ENCODE measurements around the gene SLC45A3. TPM values are rescaled to one million over a fixed set of nuclear protein-coding genes. Genes with fewer than 3 reads are reported as not detected.
"Not testable (repeated sequence)": the region's sequence is repeated elsewhere in the genome, so short reads cannot be mapped to it uniquely, and the experiment has no call there.

The SLC45A3 gene, protein sequence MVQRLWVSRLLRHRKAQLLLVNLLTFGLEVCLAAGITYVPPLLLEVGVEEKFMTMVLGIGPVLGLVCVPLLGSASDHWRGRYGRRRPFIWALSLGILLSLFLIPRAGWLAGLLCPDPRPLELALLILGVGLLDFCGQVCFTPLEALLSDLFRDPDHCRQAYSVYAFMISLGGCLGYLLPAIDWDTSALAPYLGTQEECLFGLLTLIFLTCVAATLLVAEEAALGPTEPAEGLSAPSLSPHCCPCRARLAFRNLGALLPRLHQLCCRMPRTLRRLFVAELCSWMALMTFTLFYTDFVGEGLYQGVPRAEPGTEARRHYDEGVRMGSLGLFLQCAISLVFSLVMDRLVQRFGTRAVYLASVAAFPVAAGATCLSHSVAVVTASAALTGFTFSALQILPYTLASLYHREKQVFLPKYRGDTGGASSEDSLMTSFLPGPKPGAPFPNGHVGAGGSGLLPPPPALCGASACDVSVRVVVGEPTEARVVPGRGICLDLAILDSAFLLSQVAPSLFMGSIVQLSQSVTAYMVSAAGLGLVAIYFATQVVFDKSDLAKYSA
- 1 to 10 TPM; 1.4 to 6.7 (median 2.6) TPM for total RNA-seq

- intact Hi-C loops (cut with DNase I): no loop called here
- H3K4me3 ChIP-seq (replicated peaks in 1 of 3): peak within 1 kb of the TSS in 2 of 3 donors; percentile 23 to 60
- H3K36me3 ChIP-seq: no peaks in the 10 kb centered on the region
- H3K9me3 ChIP-seq: no peaks in the 10 kb centered on the region
- H3K27me3 ChIP-seq: no peaks in the 10 kb centered on the region
- DNase-seq: peak; percentile 44 to 50
- peak in 1 of 2 donors; percentile 10 for TF ChIP-seq POLR2A (IDR thresholded peaks at IDR 0.05)
- TF ChIP-seq, protein P1, sequence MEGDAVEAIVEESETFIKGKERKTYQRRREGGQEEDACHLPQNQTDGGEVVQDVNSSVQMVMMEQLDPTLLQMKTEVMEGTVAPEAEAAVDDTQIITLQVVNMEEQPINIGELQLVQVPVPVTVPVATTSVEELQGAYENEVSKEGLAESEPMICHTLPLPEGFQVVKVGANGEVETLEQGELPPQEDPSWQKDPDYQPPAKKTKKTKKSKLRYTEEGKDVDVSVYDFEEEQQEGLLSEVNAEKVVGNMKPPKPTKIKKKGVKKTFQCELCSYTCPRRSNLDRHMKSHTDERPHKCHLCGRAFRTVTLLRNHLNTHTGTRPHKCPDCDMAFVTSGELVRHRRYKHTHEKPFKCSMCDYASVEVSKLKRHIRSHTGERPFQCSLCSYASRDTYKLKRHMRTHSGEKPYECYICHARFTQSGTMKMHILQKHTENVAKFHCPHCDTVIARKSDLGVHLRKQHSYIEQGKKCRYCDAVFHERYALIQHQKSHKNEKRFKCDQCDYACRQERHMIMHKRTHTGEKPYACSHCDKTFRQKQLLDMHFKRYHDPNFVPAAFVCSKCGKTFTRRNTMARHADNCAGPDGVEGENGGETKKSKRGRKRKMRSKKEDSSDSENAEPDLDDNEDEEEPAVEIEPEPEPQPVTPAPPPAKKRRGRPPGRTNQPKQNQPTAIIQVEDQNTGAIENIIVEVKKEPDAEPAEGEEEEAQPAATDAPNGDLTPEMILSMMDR (IDR thresholded peaks at IDR 0.05): no peak
- WGBS, 2 donors: 1 to 2% methylated on average over 19 to 36 of the region's 86 CpGs
- peak within 1 kb of the TSS in 2 of 3 donors; percentile 41 to 44 for H3K27ac ChIP-seq
- peaks cover 0 to 13% of the 10 kb centered on the region in 2 donors for H3K4me1 ChIP-seq
Observed at GRCh38 chr1:205680073-205680851, at the start of gene SLC45A3. SLC45A3 (minus strand) TSS chr1:205680509; CDS start chr1:205664656, 15,853 bp downstream.

DNA sequence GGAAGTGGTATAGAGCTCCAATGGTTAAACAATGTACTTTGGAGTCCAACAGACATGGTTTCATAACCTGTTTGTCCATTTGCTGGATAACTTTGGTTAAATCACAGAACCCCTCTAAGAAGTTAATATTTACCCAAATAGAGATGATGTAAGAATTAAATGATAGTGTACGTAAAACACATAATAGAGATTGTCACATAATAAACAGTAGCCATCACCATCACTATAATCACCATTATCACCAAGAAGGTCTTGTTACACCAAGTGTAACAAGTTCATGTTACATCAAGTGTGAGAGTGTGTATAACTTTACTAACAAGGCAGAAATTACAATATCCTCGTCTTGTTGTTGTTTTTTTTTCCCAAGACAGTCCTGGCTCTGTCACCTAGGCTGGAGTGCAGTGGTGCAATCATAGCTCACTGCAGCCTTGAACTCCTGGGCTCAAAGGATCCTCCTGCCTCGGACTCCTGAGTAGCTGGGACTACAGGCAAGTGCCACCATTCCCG, 46.4 kb upstream of the SLC45A3 start:
- DNase-seq: no peak
- intact Hi-C loops (cut with DNase I): no loop called here
- WGBS, 2 donors: 84 to 87% methylated on average over 4 of the region's 4 CpGs
- H3K4me1 ChIP-seq: no peaks in the 10 kb centered on the region
- H3K4me3 ChIP-seq (replicated peaks in 1 of 3): no peak overlapping the region
- H3K36me3 ChIP-seq: peaks cover 17 to 20% of the 10 kb centered on the region in 2 donors
- H3K9me3 ChIP-seq: no peaks in the 10 kb centered on the region
- no peak overlapping the region for H3K27ac ChIP-seq
- TF ChIP-seq, protein P1 (IDR thresholded peaks at IDR 0.05): no peak
- TF ChIP-seq POLR2A (IDR thresholded peaks at IDR 0.05): no peak
- H3K27me3 ChIP-seq: no peaks in the 10 kb centered on the region

- DNase-seq: no peak
- Histone ChIP-seq H3K4me1 (no peaks in the 10 kb centered on the region), H3K4me3 (replicated peaks in 1 of 3) (no peak overlapping the region), H3K27ac (no peak overlapping the region), H3K9me3 (no peaks in the 10 kb centered on the region), H3K27me3 (no peaks in the 10 kb centered on the region), H3K36me3 (peaks cover 27 to 29% of the 10 kb centered on the region in 2 donors)
- WGBS, 2 donors: 41 to 71% methylated on average over 1 of the region's 1 CpG
- TF ChIP-seq POLR2A (IDR thresholded peaks at IDR 0.05): no peak
- TF ChIP-seq, protein P1 (IDR thresholded peaks at IDR 0.05): no peak
- intact Hi-C loops (cut with DNase I): no loop called here
Observed at GRCh38 chr1:205725514-205725913, 45.2 kb upstream of the SLC45A3 start.

- 95 to 100% methylated on average over 2 of the region's 2 CpGs for WGBS, 2 donors
- H3K27me3 ChIP-seq; H3K4me1 ChIP-seq; H3K27ac ChIP-seq; H3K9me3 ChIP-seq; DNase-seq; H3K4me3 ChIP-seq (replicated peaks in 1 of 3); intact Hi-C loops (cut with DNase I): not testable (repeated sequence)
- peaks cover 54 to 61% of the 10 kb centered on the region in 2 donors for H3K36me3 ChIP-seq
Observed at GRCh38 chr1:205720740-205721139, 40.4 kb upstream of the SLC45A3 start.

DNA sequence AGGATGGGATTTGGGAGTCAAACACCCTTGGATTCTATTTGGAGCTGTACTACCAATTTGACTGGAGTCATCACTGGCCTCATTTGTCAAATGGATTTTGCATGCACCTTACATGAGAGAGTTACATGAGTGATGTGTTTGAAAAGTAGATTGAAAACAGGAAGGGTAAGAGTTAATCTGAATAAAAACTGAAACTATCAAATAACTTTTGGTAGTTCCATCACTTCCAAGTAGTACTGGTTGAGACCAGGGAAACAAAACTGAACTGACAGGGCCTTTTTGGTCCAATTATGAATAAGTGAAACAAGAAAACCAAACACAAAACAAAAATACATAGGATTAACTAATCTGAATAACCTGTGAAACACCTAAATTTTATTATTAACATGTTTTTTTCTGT, 39.5 kb upstream of the SLC45A3 start:
- no peak overlapping the region for H3K4me3 ChIP-seq (replicated peaks in 1 of 3)
- peaks cover 62 to 70% of the 10 kb centered on the region in 2 donors for H3K36me3 ChIP-seq
- no peak overlapping the region for H3K27ac ChIP-seq
- H3K27me3 ChIP-seq: no peaks in the 10 kb centered on the region
- H3K4me1 ChIP-seq: no peaks in the 10 kb centered on the region
- H3K9me3 ChIP-seq: no peaks in the 10 kb centered on the region
- TF ChIP-seq, protein P1 (IDR thresholded peaks at IDR 0.05): no peak
- TF ChIP-seq POLR2A (IDR thresholded peaks at IDR 0.05): no peak
- no peak for DNase-seq
- intact Hi-C loops (cut with DNase I): no loop called here
